Upper lobe of right lung (tissue), 1 donor: ENCODE measurements around the gene TMEM272. TPM values are rescaled to one million over a fixed set of nuclear protein-coding genes. Genes with fewer than 3 reads are reported as not detected.

ENCODE experiments used
- ATAC-seq: fragments of 200-7000 bp; cut with Tn5 transposase; one replicate; pipeline ENCODE4 v1.9.1; 2020; ENCODE audit warnings: mild to moderate bottlenecking, moderate library complexity
- DNase-seq: peaks from one replicate; pipeline ENCODE4 v3.0.0-alpha.2; 2020
- H3K27ac ChIP-seq: fragments of 200-600 bp; one replicate; pipeline ENCODE4 v1.8.0; 2022
- H3K27me3 ChIP-seq: fragments of 200-600 bp; one replicate; pipeline ENCODE4 v1.8.0; 2022; ENCODE audit warnings: mild to moderate bottlenecking
- H3K36me3 ChIP-seq: fragments of 200-600 bp; one replicate; pipeline ENCODE4 v1.8.0; 2022
- H3K4me1 ChIP-seq: fragments of 200-600 bp; one replicate; pipeline ENCODE4 v1.8.0; 2022
- H3K4me3 ChIP-seq: fragments of 200-600 bp; one replicate; pipeline ENCODE4 v1.8.0; 2022; ENCODE audit warnings: mild to moderate bottlenecking
- H3K9me3 ChIP-seq: fragments of 200-600 bp; one replicate; pipeline ENCODE4 v1.8.0; 2022
- intact Hi-C: fragments of 100-400 bp; cut with DNase I; formaldehyde crosslinking; loops from one replicate; pipeline ENCODE4 v1.11.0; 2022
- total RNA-seq: library from RNA; stranded (reverse); fragmentation: NEBNext Ultra II Directional; extraction: Animal tissue kit (Norgen Biotek cat#: 25700); gene quantifications from one replicate; pipeline ENCODE4 v1.2.1, GENCODE V29; 2021
- TF ChIP-seq, protein P1 (sequence below): fragments of 200-600 bp; IDR thresholded peaks from one replicate; pipeline ENCODE4 v1.8.0; 2022; ENCODE audit warnings: antibody characterized with exemption
- donor health status: DM: no; HTN: yes; CAD: no; lungs with severe emphysema.

TMEM272 gene
- total RNA-seq, 1 donor from 2014 or later: not detected

DNA sequence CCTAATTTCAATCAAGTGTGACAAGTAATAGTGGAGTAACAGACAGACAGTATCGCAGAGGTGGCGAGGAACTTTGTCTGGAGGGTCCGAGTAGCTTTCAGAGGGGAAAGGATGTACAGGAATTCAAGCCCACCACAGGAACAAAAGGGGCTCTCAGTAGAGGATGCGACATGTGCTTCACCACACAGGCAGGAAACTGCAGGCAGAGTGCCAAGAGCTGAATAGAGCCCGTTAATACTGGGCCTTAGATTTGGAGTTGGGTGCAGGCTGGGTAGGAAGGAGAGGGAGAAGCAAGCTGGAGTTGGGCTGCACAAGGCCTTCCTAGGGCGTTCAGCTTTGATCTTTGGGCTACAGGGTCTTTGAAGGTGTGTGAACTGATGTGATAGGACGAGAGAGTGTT is 18.0 kb upstream of the TMEM272 start:
- H3K4me3 ChIP-seq: no peak overlapping the region
- H3K9me3 ChIP-seq: no peaks in the 10 kb centered on the region
- no peak for ATAC-seq
- no peaks in the 10 kb centered on the region for H3K27me3 ChIP-seq
- H3K4me1 ChIP-seq: no peaks in the 10 kb centered on the region
- TF ChIP-seq, protein P1, sequence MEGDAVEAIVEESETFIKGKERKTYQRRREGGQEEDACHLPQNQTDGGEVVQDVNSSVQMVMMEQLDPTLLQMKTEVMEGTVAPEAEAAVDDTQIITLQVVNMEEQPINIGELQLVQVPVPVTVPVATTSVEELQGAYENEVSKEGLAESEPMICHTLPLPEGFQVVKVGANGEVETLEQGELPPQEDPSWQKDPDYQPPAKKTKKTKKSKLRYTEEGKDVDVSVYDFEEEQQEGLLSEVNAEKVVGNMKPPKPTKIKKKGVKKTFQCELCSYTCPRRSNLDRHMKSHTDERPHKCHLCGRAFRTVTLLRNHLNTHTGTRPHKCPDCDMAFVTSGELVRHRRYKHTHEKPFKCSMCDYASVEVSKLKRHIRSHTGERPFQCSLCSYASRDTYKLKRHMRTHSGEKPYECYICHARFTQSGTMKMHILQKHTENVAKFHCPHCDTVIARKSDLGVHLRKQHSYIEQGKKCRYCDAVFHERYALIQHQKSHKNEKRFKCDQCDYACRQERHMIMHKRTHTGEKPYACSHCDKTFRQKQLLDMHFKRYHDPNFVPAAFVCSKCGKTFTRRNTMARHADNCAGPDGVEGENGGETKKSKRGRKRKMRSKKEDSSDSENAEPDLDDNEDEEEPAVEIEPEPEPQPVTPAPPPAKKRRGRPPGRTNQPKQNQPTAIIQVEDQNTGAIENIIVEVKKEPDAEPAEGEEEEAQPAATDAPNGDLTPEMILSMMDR: no peak
- H3K36me3 ChIP-seq: no peaks in the 10 kb centered on the region
- intact Hi-C loops: no loop called here
- DNase-seq: no peak
- H3K27ac ChIP-seq: no peak overlapping the region

DNA sequence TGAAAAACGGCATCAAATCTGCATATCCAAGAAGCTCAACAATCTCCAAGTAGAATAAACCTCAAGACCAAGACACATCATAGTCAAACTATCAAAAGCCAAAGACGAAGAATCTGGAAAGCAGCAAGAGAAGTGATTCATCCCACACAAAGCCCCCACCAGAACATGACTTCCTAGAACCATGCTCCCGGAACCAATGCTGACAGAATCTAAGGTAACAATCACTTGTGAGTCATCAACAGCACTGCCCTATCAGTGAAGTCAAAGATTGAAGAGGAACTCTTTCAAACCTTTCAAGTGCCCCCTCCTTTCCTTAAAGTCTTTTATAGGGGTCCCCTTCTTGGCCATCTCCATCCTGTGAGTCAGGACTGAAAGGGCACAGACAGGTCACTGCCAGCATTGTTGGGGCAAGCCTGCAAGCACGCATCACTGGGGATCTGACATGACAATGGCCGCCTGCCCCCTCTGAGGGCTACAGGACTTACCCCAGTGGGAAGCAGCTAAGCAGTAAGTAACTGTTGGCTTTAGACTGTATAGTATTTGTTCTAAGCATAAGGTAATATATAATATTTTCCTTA is 16.8 kb upstream of the TMEM272 start, which contains the start of gene CCDC70:
CCDC70 (plus strand) TSS at position 247 of the 578 bp plus-strand sequence. CDS start 3,443 bp downstream, outside the sequence.
- TF ChIP-seq, protein P1: no peak
- Histone ChIP-seq H3K4me3 (no peak within 1 kb of the TSS), H3K4me1 (no peaks in the 10 kb centered on the region), H3K9me3 (no peaks in the 10 kb centered on the region), H3K27ac (no peak within 1 kb of the TSS), H3K27me3 (no peaks in the 10 kb centered on the region), H3K36me3 (no peaks in the 10 kb centered on the region)
- intact Hi-C loops: no loop called here
- DNase-seq: no peak
- no peak for ATAC-seq

DNA sequence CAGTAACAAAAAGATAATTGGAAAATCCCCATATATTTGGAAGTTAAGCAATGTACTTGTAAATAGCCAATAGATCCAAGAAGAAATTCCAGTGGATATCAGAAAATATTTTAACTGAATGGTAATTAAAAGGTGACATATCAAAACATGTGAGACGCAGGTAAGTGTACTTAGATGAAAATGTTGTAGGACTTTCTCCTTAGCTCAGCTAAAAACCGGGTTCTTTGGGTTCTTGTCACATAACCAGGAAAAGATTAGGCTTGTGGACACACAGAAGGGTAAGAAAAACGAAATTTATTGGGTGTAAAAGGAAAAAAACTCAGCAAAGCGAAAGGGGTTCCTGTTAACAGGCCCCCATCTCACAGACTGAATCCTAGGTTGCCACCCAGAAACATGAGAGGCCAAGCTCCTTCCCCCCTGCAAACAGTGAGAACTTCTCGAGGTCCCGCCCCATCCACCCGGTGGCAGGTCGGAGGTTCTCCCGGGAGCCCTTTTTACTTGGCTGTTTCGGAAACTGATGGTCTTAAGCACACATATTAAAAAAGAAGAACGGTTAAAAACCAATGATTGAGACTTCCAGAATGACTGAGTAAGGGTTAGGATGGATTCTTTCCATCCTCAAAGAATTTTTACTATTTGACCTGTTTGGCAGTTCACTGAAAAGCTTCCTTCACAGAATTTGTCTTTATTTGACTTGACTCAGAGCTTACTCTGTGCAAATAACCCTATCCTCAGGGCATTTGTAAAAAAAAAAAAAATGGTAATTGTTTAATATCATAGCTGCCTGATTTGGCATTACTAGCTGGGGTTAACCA is 13.7 kb upstream of the TMEM272 start:
- TF ChIP-seq, protein P1: no peak
- H3K27ac ChIP-seq: no peak overlapping the region
- DNase-seq (no peak), ATAC-seq (no peak)
- no peaks in the 10 kb centered on the region for H3K4me1 ChIP-seq
- no peaks in the 10 kb centered on the region for H3K9me3 ChIP-seq
- no peaks in the 10 kb centered on the region for H3K27me3 ChIP-seq
- intact Hi-C loops: no loop called here
- H3K4me3 ChIP-seq: no peak overlapping the region
- no peaks in the 10 kb centered on the region for H3K36me3 ChIP-seq

DNA sequence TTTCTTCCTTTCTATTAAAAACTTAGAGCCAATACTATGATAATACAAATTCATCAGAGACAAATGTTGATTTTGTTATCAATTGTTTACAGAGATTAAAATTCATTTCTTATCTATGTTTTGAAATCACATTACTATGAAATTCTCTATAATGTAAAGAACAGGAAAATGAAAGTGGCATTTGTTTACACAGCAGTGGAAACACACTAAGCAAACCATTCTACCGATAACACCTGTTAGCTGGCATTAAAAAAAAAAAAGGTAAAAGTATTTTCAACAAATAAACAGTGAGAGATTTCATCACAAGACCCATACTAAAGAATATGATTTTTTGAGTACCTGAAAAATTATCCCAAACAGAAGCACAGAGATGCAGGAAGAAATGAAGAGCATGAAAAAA is 12.0 kb upstream of the TMEM272 start:
- Histone ChIP-seq H3K27me3 (no peaks in the 10 kb centered on the region), H3K9me3 (no peaks in the 10 kb centered on the region), H3K4me1 (no peaks in the 10 kb centered on the region), H3K36me3 (no peaks in the 10 kb centered on the region), H3K27ac (no peak overlapping the region), H3K4me3 (no peak overlapping the region)
- DNase-seq (no peak), ATAC-seq (no peak)
- intact Hi-C loops: no loop called here
- TF ChIP-seq, protein P1: no peak

DNA sequence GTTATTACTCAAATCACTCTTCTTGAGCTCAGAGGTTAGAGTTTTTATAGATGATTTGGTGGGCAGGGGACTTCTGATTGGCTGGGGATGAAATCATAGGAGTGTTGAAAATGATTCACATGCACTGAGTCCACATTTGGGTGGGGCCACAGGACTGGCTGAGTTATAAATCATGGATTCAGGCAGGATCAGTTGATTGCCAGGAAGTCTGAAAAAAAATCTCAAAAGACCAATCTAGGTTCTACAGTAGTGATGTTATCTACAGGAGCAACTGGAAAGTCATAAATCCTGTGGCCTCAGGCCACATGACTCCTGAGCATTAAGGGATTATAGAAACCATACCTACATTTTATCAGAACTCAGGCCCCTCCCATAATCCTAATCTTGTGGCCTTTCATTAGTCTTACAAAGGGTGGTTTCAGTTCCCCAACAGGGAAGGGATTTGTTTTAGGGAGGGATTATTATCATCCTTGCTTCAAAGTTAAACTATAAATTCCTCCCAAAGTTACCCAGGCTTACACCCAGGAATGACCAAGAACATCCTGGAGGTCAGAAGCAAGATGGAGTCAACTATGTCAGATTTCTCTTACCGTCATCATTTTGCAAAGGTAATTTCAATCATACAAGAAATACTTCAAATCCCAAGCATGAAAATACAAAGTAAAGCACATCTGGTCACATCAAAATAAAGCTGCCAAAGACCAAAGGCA is 11.2 kb upstream of the TMEM272 start:
- no peak overlapping the region for H3K4me3 ChIP-seq
- no peaks in the 10 kb centered on the region for H3K4me1 ChIP-seq
- no peaks in the 10 kb centered on the region for H3K27me3 ChIP-seq
- H3K9me3 ChIP-seq: no peaks in the 10 kb centered on the region
- DNase-seq: no peak
- TF ChIP-seq, protein P1: no peak
- no peak overlapping the region for H3K27ac ChIP-seq
- H3K36me3 ChIP-seq: no peaks in the 10 kb centered on the region
- ATAC-seq: no peak
- intact Hi-C loops: no loop called here
